Panc1 (cell line): Measurements from ENCODE around the gene RETREG1. TPM values are rescaled to one million over a fixed set of nuclear protein-coding genes. Genes with fewer than 3 reads are reported as not detected.
"Not testable (repeated sequence)": the region's sequence is repeated elsewhere in the genome, so short reads cannot be mapped to it uniquely, and the experiment has no call there.

Experiments used
- ATAC-seq: fragments of 200-7000 bp; cut with Tn5 transposase; 2 replicates; pipeline ENCODE4 v1.9.1; 2020; ENCODE audit warnings: mild to moderate bottlenecking, moderate library complexity
- BruUV-seq: library from RNA; stranded (reverse); fragments of 400-500 nt; replicated peaks from 2 replicates; lab custom pipeline; 2021; lab: Mats Ljungman, UMichigan
- CTCF ChIA-PET: fragments of 300-600 bp; sonication (Branson Sonifier 250); formaldehyde crosslinking; loops from one replicate; lab custom pipeline; 2022; ENCODE audit warnings: antibody characterized with exemption; lab: Charles Lee
- POLR2A ChIA-PET: fragments of 300-600 bp; sonication (Branson Sonifier 250); formaldehyde crosslinking; loops from one replicate; lab custom pipeline; 2022; ENCODE audit warnings: antibody characterized with exemption; lab: Charles Lee
- DNase-seq: peaks from one replicate; pipeline ENCODE4 v3.0.0-alpha.2; 2010; ENCODE audit warnings: low read depth, low spot score
- H3K27ac ChIP-seq: 2 replicates; pipeline ENCODE4 v1.5.1; 2011; ENCODE audit warnings: mild to moderate bottlenecking, low read length, inconsistent platforms
- H3K27me3 ChIP-seq: fragments of 200-500 bp; sonication (Bioruptor generic); 2 replicates; pipeline ENCODE4 v1.6.0; 2014; ENCODE audit warnings: low read length, inconsistent platforms; ENCODE audit not compliant: control insufficient read depth, insufficient read depth
- H3K36me3 ChIP-seq: fragments of 200-500 bp; sonication (Bioruptor generic); 2 replicates; pipeline ENCODE4 v1.5.1; 2014; ENCODE audit warnings: inconsistent platforms, mild to moderate bottlenecking, low read length, moderate library complexity; ENCODE audit not compliant: control insufficient read depth, insufficient read depth
- H3K4me1 ChIP-seq: 2 replicates; pipeline ENCODE4 v1.5.1; 2011; ENCODE audit warnings: inconsistent platforms, mild to moderate bottlenecking, low read length, moderate library complexity; ENCODE audit not compliant: control insufficient read depth, insufficient read depth
- H3K4me3 ChIP-seq, 2 experiments: 2 replicates each; pipeline ENCODE4 v1.5.1; 2011 to 2012; ENCODE audit warnings: low read depth in 2 of 2, low read length in 2 of 2, mild to moderate bottlenecking in 2 of 2, inconsistent platforms in 1 of 2, moderate library complexity in 1 of 2
- H3K9me3 ChIP-seq: fragments of 200-500 bp; sonication (Bioruptor generic); 2 replicates; pipeline ENCODE4 v1.5.1; 2014; ENCODE audit warnings: low read depth, mild to moderate bottlenecking, inconsistent platforms, low read length, moderate library complexity; ENCODE audit not compliant: control insufficient read depth, insufficient read depth
- CTCF ChIP-seq: fragments of 450-650 bp; IDR thresholded peaks from 2 replicates; pipeline ENCODE4 v1.5.1; 2017; ENCODE audit warnings: mild to moderate bottlenecking
- POLR2AphosphoS5 ChIP-seq: IDR thresholded peaks from 2 replicates; pipeline ENCODE4 v1.6.1; 2012; ENCODE audit warnings: mild to moderate bottlenecking, low read depth, low read length, moderate library complexity
- REST ChIP-seq, 2 experiments: IDR thresholded peaks; 2 replicates each; pipeline ENCODE4 v1.6.1; 2011 to 2012; ENCODE audit warnings: low read depth in 2 of 2, control low read depth in 1 of 2, low read length in 1 of 2, mild to moderate bottlenecking in 1 of 2, moderate library complexity in 1 of 2; ENCODE audit not compliant: insufficient read depth in 1 of 2
- SIN3A ChIP-seq: IDR thresholded peaks from 2 replicates; pipeline ENCODE4 v1.6.1; 2012; ENCODE audit warnings: low read depth, mild to moderate bottlenecking, low read length, moderate library complexity, borderline replicate concordance; ENCODE audit not compliant: insufficient read depth
- TCF7L2 ChIP-seq: IDR thresholded peaks from 2 replicates; pipeline ENCODE4 v1.6.1; 2011; ENCODE audit warnings: mild to moderate bottlenecking, low read depth, low read length, inconsistent platforms
- in situ Hi-C: cut with HindIII; loops from 2 replicates; pipeline ENCODE4 v1.10.0; 2016; ENCODE audit warnings: low sequenced_read_pairs, low pct_unique_long_range_greater_than_20kb
- intact Hi-C: fragments of 100-400 bp; cut with micrococcal nuclease; formaldehyde crosslinking; loops from one replicate; pipeline ENCODE4 v1.10.0; 2022; ENCODE audit not compliant: unreplicated experiment
- total RNA-seq: library from RNA; stranded (reverse); gene quantifications from one replicate; pipeline ENCODE4 v1.2.1, GENCODE V29; 2021; ENCODE audit not compliant: unreplicated experiment

Gene RETREG1
- total RNA-seq, 1 experiment from 2014 or later: 0.74 TPM

- peaks cover 5% of the 10 kb centered on the region; the same call in 1 of the 2 replicates for H3K27me3 ChIP-seq
- CTCF ChIA-PET: no interaction called here
- ATAC-seq (no peak), DNase-seq (no peak)
- no peak overlapping the region for H3K4me3 ChIP-seq
- intact Hi-C loops (no loop called here), in situ Hi-C loops (no loop called here)
- no TSS peak for BruUV-seq
- H3K9me3 ChIP-seq: no peaks in the 10 kb centered on the region
- H3K4me1 ChIP-seq: no peaks in the 10 kb centered on the region
- H3K36me3 ChIP-seq: no peaks in the 10 kb centered on the region
- no peak overlapping the region for H3K27ac ChIP-seq
- POLR2A ChIA-PET: no interaction called here
- TF ChIP-seq POLR2AphosphoS5: no peak
Observed at GRCh38 chr5:16542236-16542635, 74.6 kb downstream of the RETREG1 start.

- H3K4me1 ChIP-seq, H3K27me3 ChIP-seq, intact Hi-C loops, BruUV-seq, POLR2A ChIA-PET, H3K27ac ChIP-seq, H3K9me3 ChIP-seq, H3K36me3 ChIP-seq, in situ Hi-C loops, DNase-seq, CTCF ChIA-PET, ATAC-seq, H3K4me3 ChIP-seq: not testable (repeated sequence)
Observed at GRCh38 chr5:16541592-16541991, 75.2 kb downstream of the RETREG1 start.

- no TSS peak for BruUV-seq
- H3K27me3 ChIP-seq: peaks cover 2% of the 10 kb centered on the region; the same call in 1 of the 2 replicates
- H3K4me3 ChIP-seq: no peak overlapping the region
- no peaks in the 10 kb centered on the region for H3K36me3 ChIP-seq
- no peaks in the 10 kb centered on the region for H3K9me3 ChIP-seq
- H3K27ac ChIP-seq: no peak overlapping the region
- intact Hi-C loops (no loop called here), in situ Hi-C loops (no loop called here)
- DNase-seq: no peak
- ATAC-seq: no peak
- no peaks in the 10 kb centered on the region for H3K4me1 ChIP-seq
- CTCF ChIA-PET: no interaction called here
- TF ChIP-seq TCF7L2: no peak
- TF ChIP-seq REST (IDR thresholded peaks at IDR 0.05; ENCODE audit: insufficient read depth in 1 of 2, low read depth in 2 of 2, low read length in 1 of 2): no peak
- TF ChIP-seq CTCF: no peak
- no peak for TF ChIP-seq SIN3A
- no peak for TF ChIP-seq POLR2AphosphoS5
- POLR2A ChIA-PET: no interaction called here
Observed at GRCh38 chr5:16540421-16540820, 76.4 kb downstream of the RETREG1 start.
